Urinary bladder (tissue), 4 donors: ENCODE data around the gene C6orf47. TPM values are rescaled to one million over a fixed set of nuclear protein-coding genes. Genes with fewer than 3 reads are reported as not detected.

ENCODE experiments used
- DNase-seq: peaks from one replicate; pipeline ENCODE4 v3.0.0-alpha.2; 2015; ENCODE audit errors: extremely low spot score
- H3K27ac ChIP-seq: one replicate; pipeline ENCODE4 v1.5.1; 2013; ENCODE audit warnings: low read depth, mild to moderate bottlenecking, moderate library complexity
- H3K36me3 ChIP-seq: one replicate; pipeline ENCODE4 v1.6.1; 2013; ENCODE audit warnings: mild to moderate bottlenecking, moderate library complexity; ENCODE audit not compliant: insufficient read depth
- H3K4me1 ChIP-seq: one replicate; pipeline ENCODE4 v1.6.1; 2013; ENCODE audit warnings: mild to moderate bottlenecking, moderate library complexity; ENCODE audit not compliant: insufficient read depth
- H3K4me3 ChIP-seq: one replicate; pipeline ENCODE4 v1.5.1; 2013; ENCODE audit warnings: low read depth, low read length
- WGBS: extraction: QIAGEN DNeasy Blood & Tissue Kit; methylation state at CpG from one replicate; pipeline ENCODE4 v1.1.7; 2013; 5-methylcytosine and 5-hydroxymethylcytosine counted together
- polyA plus RNA-seq: library from polyadenylated mRNA; stranded (reverse); fragments of 200-250 nt; gene quantifications from one replicate; pipeline ENCODE4 v1.2.3, GENCODE V29; 2013
- small RNA-seq: library from RNA; depleted of rRNA; stranded (forward); fragments of <200 nt; gene quantifications from one replicate; pipeline ENCODE3, GENCODE V24; 2014
- total RNA-seq: library from RNA; depleted of rRNA; stranded (reverse); fragments of >200 nt; gene quantifications from one replicate; pipeline ENCODE4 v1.2.3, GENCODE V29; 2014
- donor health status: healthy with polysubstance abuse.
- donor health status: healthy.

The C6orf47 gene
- total and polyA plus RNA-seq, 2 donors = 17.6 to 29.7 TPM

GRCh38 chr6:31614684-31615578, 45.6 kb downstream of the C6orf47 start, which contains the start of gene AIF1:
Gene AIF1 (plus strand): TSS chr6:31615234. CDS start chr6:31615330, 96 bp downstream.
- Histone ChIP-seq H3K4me3 (no peak within 1 kb of the TSS), H3K36me3 (no peaks in the 10 kb centered on the region), H3K4me1 (peaks cover 1% of the 10 kb centered on the region), H3K27ac (no peak within 1 kb of the TSS)
- WGBS = 63% methylated on average over 6 of the region's 6 CpGs
- DNase-seq = no peak

- Histone ChIP-seq H3K27ac (no peak overlapping the region), H3K4me1 (peaks cover 1% of the 10 kb centered on the region), H3K4me3 (no peak overlapping the region), H3K36me3 (no peaks in the 10 kb centered on the region)
- 69% methylated on average over 8 of the region's 8 CpGs for WGBS
- no peak for DNase-seq
Observed at GRCh38 chr6:31614075-31614619, 46.4 kb downstream of the C6orf47 start.

GRCh38 chr6:31610968-31611367, 49.6 kb downstream of the C6orf47 start:
- DNase-seq = no peak
- WGBS = 83% methylated on average over 4 of the region's 4 CpGs
- H3K27ac ChIP-seq = no peak overlapping the region

GRCh38 chr6:31609519-31610406, 50.8 kb downstream of the C6orf47 start:
- peaks cover 1% of the 10 kb centered on the region for H3K4me1 ChIP-seq
- no peak overlapping the region for H3K4me3 ChIP-seq
- no peak for DNase-seq
- no peak overlapping the region for H3K27ac ChIP-seq
- no peaks in the 10 kb centered on the region for H3K36me3 ChIP-seq
- WGBS = 42% methylated on average over 8 of the region's 8 CpGs

More at GRCh38 chr6:31610968-31611367, 49.6 kb downstream of the C6orf47 start:
- Histone ChIP-seq H3K4me3 (no peak overlapping the region), H3K36me3 (no peaks in the 10 kb centered on the region), H3K4me1 (peaks cover 1% of the 10 kb centered on the region)

Small RNAs within 50 kb of the gene (small RNA-seq; reads per million reads assigned to genes)
- gene MIR4646 = not detected
- gene MIR6832 = not detected
- gene RF00019 = not detected
- gene SNORA38 = 2.4 reads per million, percentile 88 among the genes with 10 or more reads in this experiment
- not detected for gene UQCRHP1

Other genes with a start within 250 kb of the C6orf47 start
Only the 30 nearest of the 37 such genes appear.
- gene MCCD1, start 131.8 kb downstream of the C6orf47 start, total RNA-seq = not detected
- not detected for gene MCCD1, start 131.8 kb downstream of the C6orf47 start, polyA plus RNA-seq
- 271 TPM for gene DDX39B, start 118.8 kb downstream of the C6orf47 start, total RNA-seq
- gene DDX39B, start 118.8 kb downstream of the C6orf47 start, polyA plus RNA-seq = 285 TPM
- gene ATP6V1G2, start 114.2 kb downstream of the C6orf47 start, total RNA-seq = 3.3 TPM
- gene ATP6V1G2, start 114.2 kb downstream of the C6orf47 start, polyA plus RNA-seq = 3.8 TPM
- gene NFKBIL1, start 113.2 kb downstream of the C6orf47 start, total RNA-seq = 12.1 TPM
- 36.9 TPM for gene NFKBIL1, start 113.2 kb downstream of the C6orf47 start, polyA plus RNA-seq
- gene LTA, start 88.5 kb downstream of the C6orf47 start, total RNA-seq = not detected
- 0.06 TPM for gene LTA, start 88.5 kb downstream of the C6orf47 start, polyA plus RNA-seq
- gene TNF, start 85.2 kb downstream of the C6orf47 start, total RNA-seq = not detected
- gene TNF, start 85.2 kb downstream of the C6orf47 start, polyA plus RNA-seq = 0.29 TPM
- gene LTB, start 78.4 kb downstream of the C6orf47 start, total RNA-seq = 2.1 TPM
- gene LTB, start 78.4 kb downstream of the C6orf47 start, polyA plus RNA-seq = 1.4 TPM
- gene LST1, start 74.5 kb downstream of the C6orf47 start, total RNA-seq = 4.2 TPM
- gene LST1, start 74.5 kb downstream of the C6orf47 start, polyA plus RNA-seq = 10.6 TPM
- not detected for gene NCR3, start 67.8 kb downstream of the C6orf47 start, total RNA-seq
- gene NCR3, start 67.8 kb downstream of the C6orf47 start, polyA plus RNA-seq = 0.20 TPM
- gene AIF1, start 45.5 kb downstream of the C6orf47 start, total RNA-seq = 42.6 TPM
- gene AIF1, start 45.5 kb downstream of the C6orf47 start, polyA plus RNA-seq = 41.7 TPM
- gene PRRC2A, start 40.1 kb downstream of the C6orf47 start, total RNA-seq = 53.7 TPM
- 115 TPM for gene PRRC2A, start 40.1 kb downstream of the C6orf47 start, polyA plus RNA-seq
- gene BAG6, start 8.1 kb downstream of the C6orf47 start, total RNA-seq = 73.8 TPM
- gene BAG6, start 8.1 kb downstream of the C6orf47 start, polyA plus RNA-seq = 193 TPM
- gene APOM, start 4.9 kb downstream of the C6orf47 start, total RNA-seq = 0.69 TPM
- gene APOM, start 4.9 kb downstream of the C6orf47 start, polyA plus RNA-seq = 3.6 TPM
- 10.0 TPM for gene GPANK1, start 4.2 kb upstream of the C6orf47 start, total RNA-seq
- gene GPANK1, start 4.2 kb upstream of the C6orf47 start, polyA plus RNA-seq = 20.9 TPM
- gene CSNK2B, start 5.3 kb upstream of the C6orf47 start, total RNA-seq = 44.3 TPM
- gene CSNK2B, start 5.3 kb upstream of the C6orf47 start, polyA plus RNA-seq = 151 TPM
- 6.0 TPM for gene LY6G5B, start 9.2 kb upstream of the C6orf47 start, total RNA-seq
- 7.2 TPM for gene LY6G5B, start 9.2 kb upstream of the C6orf47 start, polyA plus RNA-seq
- gene LY6G5C, start 20.3 kb upstream of the C6orf47 start, total RNA-seq = 0.37 TPM
- 4.0 TPM for gene LY6G5C, start 20.3 kb upstream of the C6orf47 start, polyA plus RNA-seq
- 42.6 TPM for gene ABHD16A, start 42.5 kb upstream of the C6orf47 start, total RNA-seq
- 56.4 TPM for gene ABHD16A, start 42.5 kb upstream of the C6orf47 start, polyA plus RNA-seq
- gene LY6G6F, start 46.1 kb upstream of the C6orf47 start, total RNA-seq = not detected
- gene LY6G6F, start 46.1 kb upstream of the C6orf47 start, polyA plus RNA-seq = not detected
- gene LY6G6D, start 54.6 kb upstream of the C6orf47 start, total RNA-seq = 3.1 TPM
- 1.7 TPM for gene LY6G6D, start 54.6 kb upstream of the C6orf47 start, polyA plus RNA-seq
- not detected for gene LY6G6C, start 61.0 kb upstream of the C6orf47 start, total RNA-seq
- gene LY6G6C, start 61.0 kb upstream of the C6orf47 start, polyA plus RNA-seq = not detected
- 0.32 TPM for gene MPIG6B, start 62.6 kb upstream of the C6orf47 start, total RNA-seq
- 0.62 TPM for gene MPIG6B, start 62.6 kb upstream of the C6orf47 start, polyA plus RNA-seq
- 81.6 TPM for gene DDAH2, start 68.5 kb upstream of the C6orf47 start, total RNA-seq
- 115 TPM for gene DDAH2, start 68.5 kb upstream of the C6orf47 start, polyA plus RNA-seq
- gene CLIC1, start 75.8 kb upstream of the C6orf47 start, total RNA-seq = 200 TPM
- gene CLIC1, start 75.8 kb upstream of the C6orf47 start, polyA plus RNA-seq = 303 TPM
- gene MSH5, start 79.2 kb upstream of the C6orf47 start, total RNA-seq = 14.8 TPM
- 2.9 TPM for gene MSH5, start 79.2 kb upstream of the C6orf47 start, polyA plus RNA-seq
- 0.90 TPM for gene SAPCD1, start 101.9 kb upstream of the C6orf47 start, total RNA-seq
- gene SAPCD1, start 101.9 kb upstream of the C6orf47 start, polyA plus RNA-seq = 1.3 TPM
- gene VWA7, start 116.5 kb upstream of the C6orf47 start, total RNA-seq = 0.42 TPM
- gene VWA7, start 116.5 kb upstream of the C6orf47 start, polyA plus RNA-seq = 0.39 TPM
- 16.7 TPM for gene VARS1, start 135.0 kb upstream of the C6orf47 start, total RNA-seq
- gene VARS1, start 135.0 kb upstream of the C6orf47 start, polyA plus RNA-seq = 34.4 TPM
- gene LSM2, start 146.2 kb upstream of the C6orf47 start, total RNA-seq = 22.5 TPM
- 69.4 TPM for gene LSM2, start 146.2 kb upstream of the C6orf47 start, polyA plus RNA-seq
- 2.5 TPM for gene HSPA1L, start 154.5 kb upstream of the C6orf47 start, total RNA-seq
- gene HSPA1L, start 154.5 kb upstream of the C6orf47 start, polyA plus RNA-seq = 2.9 TPM